Measurements from ENCODE around the gene CD164L2.
"Not testable (repeated sequence)": the region's sequence is repeated elsewhere in the genome, so short reads cannot be mapped to it uniquely, and the experiment has no call there.

The CD164L2 gene

GRCh38 chr1:27391511-27392095 is 8.5 kb upstream of the CD164L2 start:
- Histone ChIP-seq H3K27ac (no peak overlapping the region), H3K4me1 (ENCODE audit: control insufficient read depth in 1 of 2, insufficient read depth in 1 of 2, low read depth in 1 of 2, low read length in 1 of 2) (peaks cover 14 to 17% of the 10 kb centered on the region in 2 experiments)
- no peak for TF ChIP-seq CTCF (IDR thresholded peaks at IDR 0.05)

GRCh38 chr1:27388337-27389005 is 5.3 kb upstream of the CD164L2 start:
- H3K9me3 ChIP-seq = no peaks in the 10 kb centered on the region
- peak; percentile 96 for TF ChIP-seq CTCF (IDR thresholded peaks at IDR 0.05)
- no peak overlapping the region for H3K27ac ChIP-seq
- no peaks in the 10 kb centered on the region for H3K36me3 ChIP-seq
- peaks cover 42% of the 10 kb centered on the region for H3K27me3 ChIP-seq
- H3K4me3 ChIP-seq (ENCODE audit: low read depth in 1 of 2, low read length in 1 of 2) = no peak overlapping the region
- H3K4me1 ChIP-seq (ENCODE audit: control insufficient read depth in 1 of 2, insufficient read depth in 1 of 2, low read depth in 1 of 2, low read length in 1 of 2) = peaks cover 14 to 18% of the 10 kb centered on the region in 2 experiments

More at GRCh38 chr1:27391511-27392095, 8.5 kb upstream of the CD164L2 start:
- Histone ChIP-seq H3K4me3 (ENCODE audit: low read depth in 1 of 2, low read length in 1 of 2) (peak overlapping the region in 1 of 2 experiments; percentile 50), H3K27me3 (peaks cover 54% of the 10 kb centered on the region), H3K9me3 (no peaks in the 10 kb centered on the region), H3K36me3 (no peaks in the 10 kb centered on the region)

GRCh38 chr1:27384797-27385196 is 1.7 kb upstream of the CD164L2 start:
- not testable (repeated sequence) for H3K4me1 ChIP-seq (ENCODE audit: control insufficient read depth in 1 of 2, insufficient read depth in 1 of 2, low read depth in 1 of 2, low read length in 1 of 2); H3K4me3 ChIP-seq (ENCODE audit: low read depth in 1 of 2, low read length in 1 of 2); H3K9me3 ChIP-seq; H3K36me3 ChIP-seq; H3K27ac ChIP-seq
- H3K27me3 ChIP-seq = peaks cover 27% of the 10 kb centered on the region

- Histone ChIP-seq H3K9me3 (no peaks in the 10 kb centered on the region), H3K27me3 (peaks cover 22% of the 10 kb centered on the region), H3K36me3 (no peaks in the 10 kb centered on the region), H3K4me3 (ENCODE audit: low read depth in 1 of 2, low read length in 1 of 2) (no peak overlapping the region), H3K4me1 (ENCODE audit: control insufficient read depth in 1 of 2, insufficient read depth in 1 of 2, low read depth in 1 of 2, low read length in 1 of 2) (peaks cover 0 to 9% of the 10 kb centered on the region in 2 experiments), H3K27ac (no peak overlapping the region)
- TF ChIP-seq CTCF (IDR thresholded peaks at IDR 0.05) = no peak
Measured at GRCh38 chr1:27383661-27384060, 528 bp upstream of the CD164L2 start.

- Histone ChIP-seq H3K4me1 (ENCODE audit: control insufficient read depth in 1 of 2, insufficient read depth in 1 of 2, low read depth in 1 of 2, low read length in 1 of 2) (peaks cover 0 to 9% of the 10 kb centered on the region in 2 experiments), H3K4me3 (ENCODE audit: low read depth in 1 of 2, low read length in 1 of 2) (no peak overlapping the region), H3K9me3 (no peaks in the 10 kb centered on the region), H3K27ac (no peak overlapping the region), H3K36me3 (no peaks in the 10 kb centered on the region), H3K27me3 (peaks cover 22% of the 10 kb centered on the region)
- no peak for TF ChIP-seq CTCF (IDR thresholded peaks at IDR 0.05)
Measured at GRCh38 chr1:27381969-27382762, 967 bp downstream of the CD164L2 start.
